Measurements from ENCODE around the gene TRIM66. TPM values are rescaled to one million over a fixed set of nuclear protein-coding genes. Genes with fewer than 3 reads are reported as not detected.

Gene TRIM66, protein sequence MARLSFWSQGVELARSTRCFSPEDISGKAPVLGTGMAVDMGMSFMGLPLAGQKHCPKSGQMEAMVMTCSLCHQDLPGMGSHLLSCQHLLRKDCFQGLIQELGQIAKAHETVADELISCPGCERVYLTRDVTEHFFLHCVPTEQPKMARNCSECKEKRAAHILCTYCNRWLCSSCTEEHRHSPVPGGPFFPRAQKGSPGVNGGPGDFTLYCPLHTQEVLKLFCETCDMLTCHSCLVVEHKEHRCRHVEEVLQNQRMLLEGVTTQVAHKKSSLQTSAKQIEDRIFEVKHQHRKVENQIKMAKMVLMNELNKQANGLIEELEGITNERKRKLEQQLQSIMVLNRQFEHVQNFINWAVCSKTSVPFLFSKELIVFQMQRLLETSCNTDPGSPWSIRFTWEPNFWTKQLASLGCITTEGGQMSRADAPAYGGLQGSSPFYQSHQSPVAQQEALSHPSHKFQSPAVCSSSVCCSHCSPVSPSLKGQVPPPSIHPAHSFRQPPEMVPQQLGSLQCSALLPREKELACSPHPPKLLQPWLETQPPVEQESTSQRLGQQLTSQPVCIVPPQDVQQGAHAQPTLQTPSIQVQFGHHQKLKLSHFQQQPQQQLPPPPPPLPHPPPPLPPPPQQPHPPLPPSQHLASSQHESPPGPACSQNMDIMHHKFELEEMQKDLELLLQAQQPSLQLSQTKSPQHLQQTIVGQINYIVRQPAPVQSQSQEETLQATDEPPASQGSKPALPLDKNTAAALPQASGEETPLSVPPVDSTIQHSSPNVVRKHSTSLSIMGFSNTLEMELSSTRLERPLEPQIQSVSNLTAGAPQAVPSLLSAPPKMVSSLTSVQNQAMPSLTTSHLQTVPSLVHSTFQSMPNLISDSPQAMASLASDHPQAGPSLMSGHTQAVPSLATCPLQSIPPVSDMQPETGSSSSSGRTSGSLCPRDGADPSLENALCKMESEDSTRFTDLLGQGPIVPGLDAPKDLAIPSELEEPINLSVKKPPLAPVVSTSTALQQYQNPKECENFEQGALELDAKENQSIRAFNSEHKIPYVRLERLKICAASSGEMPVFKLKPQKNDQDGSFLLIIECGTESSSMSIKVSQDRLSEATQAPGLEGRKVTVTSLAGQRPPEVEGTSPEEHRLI (N-terminal part only)
- 59.5 TPM for total RNA-seq (ENCODE audit: unreplicated experiment)
- long read RNA-seq, partial matches to known transcripts, result 0 of 5 reads
- long read RNA-seq, other reads (novel, unspliced or antisense), result 5 of 5 reads

DNA sequence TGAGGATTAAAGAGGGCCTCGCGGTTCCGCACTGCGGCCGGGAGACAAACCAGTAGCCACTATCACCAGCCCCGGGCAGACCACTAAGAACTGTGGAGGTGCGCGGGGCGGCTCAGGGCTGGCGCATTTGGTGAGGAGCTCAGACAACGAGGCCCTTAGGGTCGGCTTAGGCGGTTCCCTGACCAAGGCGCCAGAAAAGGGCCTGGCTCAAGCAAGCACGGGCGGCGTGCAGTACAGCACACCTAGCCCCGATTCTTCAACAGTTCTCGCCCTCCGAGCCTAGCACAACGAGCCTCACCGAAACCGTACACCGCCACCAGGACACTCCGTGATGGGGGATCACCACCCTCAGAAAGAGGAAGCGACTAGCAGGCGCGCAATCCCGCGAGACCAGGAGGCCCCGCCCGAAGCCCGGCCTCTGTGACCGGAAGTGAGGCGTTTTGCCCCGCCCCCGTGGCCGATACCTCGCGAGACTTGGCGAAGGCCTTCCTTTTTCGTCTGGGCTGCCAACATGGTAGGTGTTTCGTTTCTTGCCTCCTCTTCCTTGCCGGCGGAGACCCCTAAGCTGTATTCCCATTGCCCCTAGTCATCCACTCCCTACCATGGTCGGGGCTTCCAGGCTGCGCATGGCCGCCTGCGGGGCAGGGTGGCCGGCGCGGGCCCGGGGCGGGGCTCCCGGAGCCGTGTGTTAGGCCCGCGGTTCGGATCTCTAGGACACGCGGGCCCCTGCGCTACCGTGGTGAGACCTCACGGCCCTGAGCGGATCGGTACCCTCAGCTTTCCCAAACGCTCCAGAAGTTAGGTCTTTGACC, at the start of gene TRIM66, which contains the start of gene RPL27A:
Gene TRIM66 (minus strand): TSS at position 363 of the 812 bp plus-strand sequence. CDS start 10,391 bp downstream, outside the sequence.
Gene RPL27A (plus strand): TSS at position 490 of the 812 bp plus-strand sequence. CDS start 22 bp downstream, at position 512.
- peaks cover 11% of the 10 kb centered on the region for H3K9me3 Mint-ChIP-seq (ENCODE audit: unreplicated experiment)
- DNase-seq, result peak; percentile 100
- no peaks in the 10 kb centered on the region for H3K36me3 Mint-ChIP-seq (ENCODE audit: unreplicated experiment)
- H3K27ac Mint-ChIP-seq (ENCODE audit: unreplicated experiment), result peak within 1 kb of the TSS; percentile 98
- TF ChIP-seq, protein P1, sequence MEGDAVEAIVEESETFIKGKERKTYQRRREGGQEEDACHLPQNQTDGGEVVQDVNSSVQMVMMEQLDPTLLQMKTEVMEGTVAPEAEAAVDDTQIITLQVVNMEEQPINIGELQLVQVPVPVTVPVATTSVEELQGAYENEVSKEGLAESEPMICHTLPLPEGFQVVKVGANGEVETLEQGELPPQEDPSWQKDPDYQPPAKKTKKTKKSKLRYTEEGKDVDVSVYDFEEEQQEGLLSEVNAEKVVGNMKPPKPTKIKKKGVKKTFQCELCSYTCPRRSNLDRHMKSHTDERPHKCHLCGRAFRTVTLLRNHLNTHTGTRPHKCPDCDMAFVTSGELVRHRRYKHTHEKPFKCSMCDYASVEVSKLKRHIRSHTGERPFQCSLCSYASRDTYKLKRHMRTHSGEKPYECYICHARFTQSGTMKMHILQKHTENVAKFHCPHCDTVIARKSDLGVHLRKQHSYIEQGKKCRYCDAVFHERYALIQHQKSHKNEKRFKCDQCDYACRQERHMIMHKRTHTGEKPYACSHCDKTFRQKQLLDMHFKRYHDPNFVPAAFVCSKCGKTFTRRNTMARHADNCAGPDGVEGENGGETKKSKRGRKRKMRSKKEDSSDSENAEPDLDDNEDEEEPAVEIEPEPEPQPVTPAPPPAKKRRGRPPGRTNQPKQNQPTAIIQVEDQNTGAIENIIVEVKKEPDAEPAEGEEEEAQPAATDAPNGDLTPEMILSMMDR (IDR thresholded peaks at IDR 0.05; ENCODE audit: partially characterized antibody, unreplicated experiment), result no peak
- peak within 1 kb of the TSS; percentile 92 for H3K4me3 Mint-ChIP-seq (ENCODE audit: unreplicated experiment)
- peaks cover 5% of the 10 kb centered on the region for H3K27me3 Mint-ChIP-seq (ENCODE audit: unreplicated experiment)
- peaks cover 7% of the 10 kb centered on the region for H3K4me1 Mint-ChIP-seq (ENCODE audit: low read depth, unreplicated experiment)

DNA sequence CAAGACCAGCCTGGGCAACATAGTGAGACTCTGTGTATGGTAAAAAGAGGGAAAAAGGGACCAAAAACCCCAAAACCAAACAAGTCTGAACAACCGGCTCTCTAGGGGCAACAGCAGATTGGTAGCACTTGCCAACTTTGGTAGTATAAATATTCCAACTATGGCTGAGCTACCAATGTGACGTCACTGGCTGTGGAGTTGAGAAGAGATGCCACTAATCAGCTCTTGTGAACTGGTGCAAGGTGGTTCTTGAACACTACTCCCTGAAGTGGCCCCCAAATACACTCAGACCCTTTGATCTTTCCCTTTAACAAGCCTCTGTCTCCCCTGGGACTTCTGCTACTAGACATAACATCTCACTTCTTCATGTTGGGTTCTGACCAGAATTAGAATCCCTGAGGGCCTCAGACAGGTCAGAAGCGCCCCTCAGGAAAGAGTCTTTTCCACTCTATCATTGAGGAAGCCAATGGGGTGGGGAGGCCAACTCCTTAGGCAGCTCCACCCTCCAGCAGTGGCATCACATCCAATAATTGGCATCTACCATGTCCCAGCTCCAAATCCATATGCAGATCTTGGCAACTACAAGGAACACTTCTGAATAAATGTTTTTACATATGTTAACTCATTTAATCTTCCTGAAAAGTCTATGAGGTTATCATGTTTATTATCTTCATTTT, 49.3 kb upstream of the TRIM66 start:
- peaks cover 4% of the 10 kb centered on the region for H3K27me3 Mint-ChIP-seq (ENCODE audit: unreplicated experiment)
- no peaks in the 10 kb centered on the region for H3K36me3 Mint-ChIP-seq (ENCODE audit: unreplicated experiment)
- peaks cover 5% of the 10 kb centered on the region for H3K9me3 Mint-ChIP-seq (ENCODE audit: unreplicated experiment)
- TF ChIP-seq, protein P1 (IDR thresholded peaks at IDR 0.05; ENCODE audit: partially characterized antibody, unreplicated experiment), result no peak
- no peak overlapping the region for H3K4me3 Mint-ChIP-seq (ENCODE audit: unreplicated experiment)
- DNase-seq, result no peak
- peaks cover 9% of the 10 kb centered on the region for H3K4me1 Mint-ChIP-seq (ENCODE audit: low read depth, unreplicated experiment)
- no peak overlapping the region for H3K27ac Mint-ChIP-seq (ENCODE audit: unreplicated experiment)

DNA sequence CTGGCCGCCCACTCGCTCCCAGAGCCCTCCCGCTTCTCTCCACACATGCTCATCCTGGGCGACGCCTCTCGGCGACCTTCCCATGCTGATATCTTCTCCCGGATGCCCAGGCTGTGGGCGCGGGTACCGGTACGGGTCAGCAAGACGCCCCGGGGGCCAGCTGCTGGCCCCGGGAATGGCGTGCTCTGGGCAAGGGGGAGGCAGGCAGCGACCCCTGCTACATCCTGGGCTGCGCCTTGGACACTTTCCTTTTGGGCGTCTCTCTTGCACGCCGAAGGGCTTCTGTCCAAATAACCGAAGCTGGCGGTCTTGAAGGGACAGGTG, 48.2 kb upstream of the TRIM66 start:
- no peak overlapping the region for H3K27ac Mint-ChIP-seq (ENCODE audit: unreplicated experiment)
- peaks cover 5% of the 10 kb centered on the region for H3K9me3 Mint-ChIP-seq (ENCODE audit: unreplicated experiment)
- TF ChIP-seq, protein P1 (IDR thresholded peaks at IDR 0.05; ENCODE audit: partially characterized antibody, unreplicated experiment), result no peak
- H3K36me3 Mint-ChIP-seq (ENCODE audit: unreplicated experiment), result no peaks in the 10 kb centered on the region
- H3K4me1 Mint-ChIP-seq (ENCODE audit: low read depth, unreplicated experiment), result peaks cover 9% of the 10 kb centered on the region
- H3K4me3 Mint-ChIP-seq (ENCODE audit: unreplicated experiment), result no peak overlapping the region
- no peak for DNase-seq
- peaks cover 4% of the 10 kb centered on the region for H3K27me3 Mint-ChIP-seq (ENCODE audit: unreplicated experiment)
